HG03558 (cell line): ENCODE data around the gene STAC3.

Experiments
- ATAC-seq: cut with Tn5 transposase; IDR thresholded peaks from one replicate; pipeline ENCODE4 v1.9.1; 2021; ENCODE audit warnings: moderate number of reproducible peaks; ENCODE audit not compliant: unreplicated experiment; ENCODE audit errors: extremely low read depth

The STAC3 gene

DNA sequence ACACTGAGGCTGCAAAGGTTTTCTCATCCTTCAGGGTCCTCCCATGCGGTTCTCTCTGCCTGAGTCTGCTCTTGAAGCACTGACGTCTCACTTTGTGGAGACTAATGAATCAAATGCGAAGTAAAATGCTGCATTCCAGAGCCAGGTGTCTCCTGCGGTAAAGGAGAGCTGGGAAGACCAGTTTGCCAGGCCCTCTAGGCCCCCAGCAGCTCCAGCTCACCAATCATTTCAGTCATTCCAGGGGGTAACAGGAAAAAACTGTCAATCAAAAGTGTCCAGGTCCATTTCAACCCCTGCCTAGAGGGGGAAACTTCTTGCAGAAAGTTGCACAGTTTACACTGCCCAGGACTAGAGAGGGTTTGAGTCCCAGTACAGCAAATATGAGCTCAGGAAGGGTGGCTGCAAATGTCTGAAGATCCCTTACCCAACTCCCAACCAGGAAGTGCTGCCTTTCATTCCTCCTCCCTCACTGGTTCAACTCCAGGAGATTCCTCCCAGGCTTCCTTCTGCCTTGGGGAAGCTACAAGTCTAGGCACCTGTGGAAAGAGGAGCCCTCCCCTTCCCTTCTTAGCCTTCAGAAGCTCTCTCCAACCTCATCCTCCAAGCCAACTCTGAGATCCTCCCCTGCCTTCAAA lies 37.1 kb downstream of the STAC3 start:
- no peak for ATAC-seq

DNA sequence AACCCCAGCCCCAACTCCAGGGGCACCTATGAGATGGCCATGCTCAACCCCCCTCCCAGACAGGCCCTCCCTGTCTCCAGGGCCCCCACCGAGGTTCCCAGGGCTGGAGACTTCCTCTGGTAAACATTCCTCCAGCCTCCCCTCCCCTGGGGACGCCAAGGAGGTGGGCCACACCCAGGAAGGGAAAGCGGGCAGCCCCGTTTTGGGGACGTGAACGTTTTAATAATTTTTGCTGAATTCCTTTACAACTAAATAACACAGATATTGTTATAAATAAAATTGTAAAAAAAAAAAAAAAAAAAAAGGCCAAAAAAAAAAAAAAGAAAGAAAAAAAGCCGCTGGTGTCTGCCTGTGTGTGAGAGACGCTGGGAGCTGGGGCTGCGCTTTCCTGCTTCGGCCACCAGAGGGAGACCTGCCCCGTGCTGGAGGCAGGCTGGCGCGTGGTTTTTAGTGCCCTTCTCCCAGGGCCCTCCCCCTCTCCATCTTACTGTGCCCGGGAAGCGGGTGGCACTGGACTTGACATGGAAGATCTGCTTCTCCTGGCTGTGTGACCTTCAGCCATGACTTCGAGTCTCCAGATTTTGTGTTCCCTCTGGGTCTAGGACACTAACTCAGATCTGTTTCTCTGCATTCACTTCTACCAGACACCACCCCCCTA lies 37.8 kb downstream of the STAC3 start:
- ATAC-seq = no peak

DNA sequence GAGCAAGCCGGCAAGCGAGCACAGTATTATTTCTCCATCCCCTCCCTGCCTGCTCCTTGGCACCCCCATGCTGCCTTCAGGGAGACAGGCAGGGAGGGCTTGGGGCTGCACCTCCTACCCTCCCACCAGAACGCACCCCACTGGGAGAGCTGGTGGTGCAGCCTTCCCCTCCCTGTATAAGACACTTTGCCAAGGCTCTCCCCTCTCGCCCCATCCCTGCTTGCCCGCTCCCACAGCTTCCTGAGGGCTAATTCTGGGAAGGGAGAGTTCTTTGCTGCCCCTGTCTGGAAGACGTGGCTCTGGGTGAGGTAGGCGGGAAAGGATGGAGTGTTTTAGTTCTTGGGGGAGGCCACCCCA lies 38.3 kb downstream of the STAC3 start:
- no peak for ATAC-seq

GRCh38 chr12:57211791-57212700 lies 38.9 kb downstream of the STAC3 start:
- no peak for ATAC-seq

- ATAC-seq = no peak
Measured at GRCh38 chr12:57210926-57211692, 39.9 kb downstream of the STAC3 start.

DNA sequence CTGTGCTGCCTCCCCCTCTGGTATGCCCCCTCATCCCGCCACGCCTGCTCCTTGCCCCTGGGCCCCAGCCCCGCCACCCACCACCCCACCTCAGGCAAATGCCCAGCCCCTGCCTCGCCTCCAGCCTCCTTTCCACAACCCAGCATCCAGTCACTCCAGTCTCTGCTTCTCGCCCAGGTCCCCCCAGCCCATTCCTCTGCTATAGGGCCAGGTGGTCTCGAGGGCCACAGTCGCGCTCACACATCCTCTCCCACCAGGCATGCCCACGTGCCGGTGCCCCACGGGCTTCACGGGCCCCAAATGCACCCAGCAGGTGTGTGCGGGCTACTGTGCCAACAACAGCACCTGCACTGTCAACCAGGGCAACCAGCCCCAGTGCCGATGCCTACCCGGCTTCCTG lies 40.5 kb downstream of the STAC3 start:
- ATAC-seq = no peak

GRCh38 chr12:57209916-57210315 lies 41.1 kb downstream of the STAC3 start:
- ATAC-seq = no peak

GRCh38 chr12:57208631-57209282 lies 42.2 kb downstream of the STAC3 start:
- ATAC-seq = no peak

DNA sequence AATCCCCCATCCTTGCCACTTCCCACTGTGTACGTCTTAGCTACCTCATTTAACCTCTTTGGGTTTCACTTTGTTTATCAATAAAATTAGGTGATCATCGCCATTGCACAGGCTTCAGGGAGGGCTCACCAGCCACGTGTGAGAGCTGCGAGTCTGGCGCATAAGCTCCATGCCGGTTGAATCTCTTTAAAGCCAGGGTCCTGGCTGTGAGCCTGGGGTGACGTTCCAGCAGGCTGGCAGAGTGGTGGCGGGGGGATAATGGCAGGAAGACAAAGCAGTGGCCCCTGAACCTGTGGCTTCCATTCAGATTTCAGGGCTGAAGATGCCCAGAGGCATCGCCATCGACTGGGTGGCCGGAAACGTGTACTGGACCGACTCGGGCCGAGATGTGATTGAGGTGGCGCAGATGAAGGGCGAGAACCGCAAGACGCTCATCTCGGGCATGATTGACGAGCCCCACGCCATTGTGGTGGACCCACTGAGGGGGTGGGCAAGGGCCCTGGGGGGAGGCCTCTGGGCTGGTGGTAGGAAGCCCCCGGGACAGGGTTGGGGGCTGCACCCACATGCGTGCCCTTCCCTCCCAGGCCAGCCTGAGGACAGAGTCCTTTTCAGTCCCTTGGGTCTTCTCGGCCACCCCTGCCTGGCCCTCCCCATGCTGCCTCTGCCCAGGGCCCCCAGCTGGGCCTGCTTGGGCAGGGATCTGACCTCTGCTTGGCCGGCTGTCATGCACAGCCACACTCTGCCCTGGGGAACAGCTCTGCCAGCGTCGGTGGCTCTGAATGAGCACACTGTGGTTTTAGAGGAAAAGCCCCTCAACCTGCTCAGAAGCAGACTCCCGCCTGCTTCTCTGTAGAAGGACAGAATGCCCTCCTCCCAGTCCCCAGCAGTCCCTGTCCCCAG lies 43.0 kb downstream of the STAC3 start:
- ATAC-seq = no peak

GRCh38 chr12:57205931-57206330 lies 45.1 kb downstream of the STAC3 start:
- no peak for ATAC-seq

DNA sequence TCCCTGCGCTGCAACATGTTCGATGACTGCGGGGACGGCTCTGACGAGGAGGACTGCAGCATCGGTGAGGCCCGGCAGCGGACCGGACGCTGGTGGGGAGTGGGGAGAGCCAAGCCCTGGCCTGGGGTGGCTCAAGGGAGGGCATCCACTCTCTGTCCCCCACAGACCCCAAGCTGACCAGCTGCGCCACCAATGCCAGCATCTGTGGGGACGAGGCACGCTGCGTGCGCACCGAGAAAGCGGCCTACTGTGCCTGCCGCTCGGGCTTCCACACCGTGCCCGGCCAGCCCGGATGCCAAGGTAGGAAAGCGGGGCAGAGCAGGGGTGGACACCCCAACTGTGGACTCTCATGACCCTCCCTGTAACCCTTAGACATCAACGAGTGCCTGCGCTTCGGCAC lies 45.8 kb downstream of the STAC3 start:
- no peak for ATAC-seq

DNA sequence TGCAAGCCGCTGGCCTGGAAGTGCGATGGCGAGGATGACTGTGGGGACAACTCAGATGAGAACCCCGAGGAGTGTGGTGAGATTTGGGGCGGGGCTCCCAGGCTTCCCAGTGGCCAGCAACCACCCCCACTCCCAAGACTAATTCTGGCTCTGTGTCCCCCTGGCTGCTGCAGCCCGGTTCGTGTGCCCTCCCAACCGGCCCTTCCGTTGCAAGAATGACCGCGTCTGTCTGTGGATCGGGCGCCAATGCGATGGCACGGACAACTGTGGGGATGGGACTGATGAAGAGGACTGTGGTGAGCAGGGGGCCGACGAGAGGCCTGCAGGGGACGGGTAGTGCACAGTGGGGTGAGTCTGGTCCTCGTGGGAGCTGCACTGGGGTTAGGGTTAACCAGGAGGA lies 46.5 kb downstream of the STAC3 start:
- no peak for ATAC-seq

- ATAC-seq = no peak
Measured at GRCh38 chr12:57203791-57204190, 47.2 kb downstream of the STAC3 start.

DNA sequence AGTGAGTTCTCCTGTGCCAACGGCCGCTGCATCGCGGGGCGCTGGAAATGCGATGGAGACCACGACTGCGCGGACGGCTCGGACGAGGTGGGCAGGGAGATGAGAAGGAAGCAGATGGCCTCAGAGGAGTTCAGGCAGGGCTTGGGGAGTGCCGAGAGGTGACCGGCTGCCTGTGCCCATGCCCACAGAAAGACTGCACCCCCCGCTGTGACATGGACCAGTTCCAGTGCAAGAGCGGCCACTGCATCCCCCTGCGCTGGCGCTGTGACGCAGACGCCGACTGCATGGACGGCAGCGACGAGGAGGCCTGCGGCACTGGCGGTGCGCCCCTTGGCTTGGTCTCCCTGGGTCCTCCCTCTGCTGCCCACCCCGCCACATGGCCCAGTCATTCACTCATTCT lies 47.8 kb downstream of the STAC3 start:
- no peak for ATAC-seq

DNA sequence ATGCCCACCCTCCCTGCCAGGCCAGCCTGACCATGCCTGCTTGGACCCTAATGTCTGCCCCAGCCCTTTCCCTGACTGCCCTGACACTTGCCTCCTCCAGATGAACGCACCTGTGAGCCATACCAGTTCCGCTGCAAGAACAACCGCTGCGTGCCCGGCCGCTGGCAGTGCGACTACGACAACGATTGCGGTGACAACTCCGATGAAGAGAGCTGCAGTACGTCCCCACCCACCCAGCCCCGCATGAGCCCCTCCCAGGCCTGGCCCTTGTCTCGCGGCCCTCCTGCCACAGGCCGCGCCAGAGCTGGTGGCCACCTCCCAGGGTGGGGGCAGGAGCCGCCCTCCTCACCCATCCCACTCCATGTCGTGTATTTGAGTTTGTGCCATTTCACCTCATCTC lies 48.7 kb downstream of the STAC3 start:
- no peak for ATAC-seq

- ATAC-seq = no peak
Measured at GRCh38 chr12:57201631-57202030, 49.4 kb downstream of the STAC3 start.

GRCh38 chr12:57201219-57201618 lies 49.8 kb downstream of the STAC3 start:
- ATAC-seq = no peak

- ATAC-seq = no peak
Measured at GRCh38 chr12:57200497-57200896, 50.5 kb downstream of the STAC3 start.

DNA sequence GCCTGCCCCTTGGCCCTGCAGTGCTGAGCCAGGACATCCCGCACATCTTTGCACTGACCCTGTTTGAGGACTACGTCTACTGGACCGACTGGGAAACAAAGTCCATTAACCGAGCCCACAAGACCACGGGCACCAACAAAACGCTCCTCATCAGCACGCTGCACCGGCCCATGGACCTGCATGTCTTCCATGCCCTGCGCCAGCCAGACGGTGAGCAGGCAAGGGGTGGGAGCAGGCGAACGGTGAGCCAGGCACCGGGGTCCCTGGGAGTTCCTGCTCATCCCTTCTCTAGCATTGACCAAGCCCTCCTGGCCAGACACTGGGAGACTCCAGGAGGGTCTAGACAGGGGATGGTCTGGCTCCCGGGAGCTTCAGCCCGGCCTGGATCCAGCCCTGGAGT lies 51.8 kb downstream of the STAC3 start:
- no peak for ATAC-seq
